GDM1 (cell line): ENCODE data around the gene ARL6IP4.
A peak's percentile ranks its signal among the peaks of the same experiment; 100 is the strongest.
"Not testable (repeated sequence)": the region's sequence is repeated elsewhere in the genome, so short reads cannot be mapped to it uniquely, and the experiment has no call there.

Source experiments
- DNase-seq: peaks from one replicate; lab custom pipeline; 2025; lab: John Stamatoyannopoulos, UW

The ARL6IP4 gene

DNA sequence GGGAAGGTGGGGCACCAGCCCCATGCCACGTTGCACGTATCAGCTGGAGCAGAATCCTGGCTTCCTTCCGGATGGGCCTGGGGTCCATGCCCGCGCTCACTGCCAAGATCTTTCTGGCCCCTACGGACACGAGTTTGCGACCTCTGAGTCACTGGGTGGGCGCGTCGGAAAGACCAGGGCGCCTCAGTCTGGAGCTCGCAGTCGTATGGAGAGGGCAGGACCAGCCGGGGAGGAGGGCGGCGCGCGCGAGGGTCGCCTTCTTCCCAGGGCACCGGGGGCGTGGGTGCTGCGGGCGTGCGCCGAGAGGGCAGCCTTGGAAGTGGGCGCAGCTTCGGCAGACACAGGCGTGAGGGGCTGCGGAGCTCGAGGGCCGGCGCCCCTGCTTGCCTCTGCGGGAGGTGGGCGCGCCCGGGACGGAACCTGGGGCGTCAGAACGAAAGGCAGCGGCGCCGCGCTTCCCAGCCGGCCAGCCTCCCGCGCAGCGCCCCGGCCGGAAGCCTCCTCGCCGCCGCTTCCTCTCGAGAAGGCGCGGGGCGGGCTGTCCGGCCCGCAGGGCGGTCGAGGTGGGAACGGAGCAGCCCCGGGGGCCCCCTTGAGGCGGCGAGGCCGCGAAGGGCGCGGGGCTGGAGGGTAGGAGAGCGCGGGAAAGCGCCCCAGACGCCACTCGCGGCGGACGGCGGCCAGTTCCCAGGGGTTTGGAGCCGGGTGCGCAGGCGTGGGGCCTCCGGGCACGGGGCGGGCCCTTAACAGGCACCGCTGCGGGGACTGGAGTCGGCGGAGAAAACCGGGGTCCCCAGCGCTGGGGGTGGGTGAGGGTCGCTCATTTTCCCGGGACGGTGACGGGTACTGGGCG lies at the start of gene ARL6IP4:
Gene ARL6IP4, plus strand, starts transcription at position 499 of the 853 bp plus-strand sequence. CDS start 459 bp downstream, outside the sequence.
- peak; percentile 64 for DNase-seq

- no peak for DNase-seq
Measured at GRCh38 chr12:122932207-122932606, 48.3 kb upstream of the ARL6IP4 start.

DNA sequence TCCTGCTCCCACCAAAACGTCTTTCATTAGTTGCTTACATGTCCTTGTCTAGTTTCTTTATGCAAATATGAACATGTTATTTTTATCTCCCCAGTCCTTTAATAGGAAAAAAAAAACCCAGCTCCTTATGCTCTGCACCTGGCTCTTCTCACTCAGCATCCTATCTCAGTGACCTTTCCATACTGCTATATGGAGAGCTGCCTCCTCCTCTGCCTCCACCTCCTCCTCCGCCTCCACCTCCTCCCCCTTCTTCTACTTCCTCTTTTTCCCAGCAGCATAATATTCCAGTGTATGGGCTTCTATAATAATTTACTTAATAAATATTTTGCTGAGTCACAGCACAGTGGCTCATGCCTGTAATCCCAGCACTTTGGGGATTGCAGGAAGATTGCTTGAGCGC lies 45.8 kb upstream of the ARL6IP4 start:
- DNase-seq = no peak

DNA sequence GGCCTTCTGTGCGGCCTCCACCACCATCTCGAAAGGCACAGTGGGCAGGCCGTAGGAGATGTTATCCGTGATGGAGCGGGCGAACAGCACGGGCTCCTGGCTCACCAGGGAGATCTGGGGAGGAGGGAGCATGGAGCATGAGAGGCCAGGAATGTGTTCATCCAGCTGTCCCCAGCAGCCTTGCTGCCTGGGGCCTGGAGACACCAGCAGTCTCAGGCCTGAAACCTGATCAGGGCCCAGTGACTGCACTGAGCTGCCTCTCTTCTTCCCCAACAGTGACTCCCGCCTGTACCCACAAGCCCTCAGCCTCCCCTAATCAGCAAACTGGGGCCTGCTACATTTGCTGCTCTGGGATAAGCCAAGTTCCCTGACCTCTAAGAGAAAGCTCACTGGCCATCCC lies 45.2 kb upstream of the ARL6IP4 start:
- DNase-seq = no peak

GRCh38 chr12:122937622-122938091 lies 42.8 kb upstream of the ARL6IP4 start:
- no peak for DNase-seq

GRCh38 chr12:122939125-122939524 lies 41.4 kb upstream of the ARL6IP4 start:
- DNase-seq = no peak

- not testable (repeated sequence) for DNase-seq
Measured at GRCh38 chr12:122941351-122941750, 39.1 kb upstream of the ARL6IP4 start.

- no peak for DNase-seq
Measured at GRCh38 chr12:122942637-122943036, 37.8 kb upstream of the ARL6IP4 start.

GRCh38 chr12:122943196-122943595 lies 37.3 kb upstream of the ARL6IP4 start:
- no peak for DNase-seq

- no peak for DNase-seq
Measured at GRCh38 chr12:122944605-122945592, 35.6 kb upstream of the ARL6IP4 start.

DNA sequence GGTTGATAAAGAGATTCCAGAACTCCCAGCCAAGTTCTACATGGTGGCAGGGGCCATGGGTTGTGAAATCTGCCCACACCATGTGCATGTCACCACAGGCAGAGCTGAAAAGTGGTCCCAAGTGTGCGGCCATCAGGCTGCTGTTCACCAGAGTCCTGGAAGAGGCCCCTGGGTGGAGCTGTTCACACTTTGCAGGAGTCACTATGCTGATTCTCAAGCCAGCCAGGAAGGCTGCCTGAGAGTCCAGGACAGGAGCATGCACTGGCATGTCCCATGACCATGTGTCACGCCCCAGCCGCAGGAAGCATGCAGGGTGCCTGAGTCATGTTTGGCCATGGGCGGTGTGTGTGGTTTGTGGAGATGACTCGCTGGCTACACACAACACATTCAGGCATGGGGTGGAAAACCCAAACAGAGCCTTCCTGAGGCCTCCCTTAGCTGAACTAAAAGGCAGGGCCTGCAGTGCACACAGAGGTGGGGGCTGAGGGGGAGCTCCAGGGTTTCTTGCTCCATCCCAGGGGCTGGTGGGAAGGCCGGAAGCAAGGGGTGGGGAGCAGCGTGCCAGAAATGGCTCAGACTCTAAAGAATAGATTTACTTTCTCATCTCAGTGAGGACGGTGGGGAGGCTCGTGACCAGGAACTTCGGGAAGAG lies 33.7 kb upstream of the ARL6IP4 start:
- peak; percentile 95 for DNase-seq

GRCh38 chr12:122947352-122947792 lies 33.1 kb upstream of the ARL6IP4 start:
- peak; percentile 6 for DNase-seq

- DNase-seq = no peak
Measured at GRCh38 chr12:122948605-122949004, 31.9 kb upstream of the ARL6IP4 start.

- DNase-seq = no peak
Measured at GRCh38 chr12:122949405-122949804, 31.1 kb upstream of the ARL6IP4 start.

DNA sequence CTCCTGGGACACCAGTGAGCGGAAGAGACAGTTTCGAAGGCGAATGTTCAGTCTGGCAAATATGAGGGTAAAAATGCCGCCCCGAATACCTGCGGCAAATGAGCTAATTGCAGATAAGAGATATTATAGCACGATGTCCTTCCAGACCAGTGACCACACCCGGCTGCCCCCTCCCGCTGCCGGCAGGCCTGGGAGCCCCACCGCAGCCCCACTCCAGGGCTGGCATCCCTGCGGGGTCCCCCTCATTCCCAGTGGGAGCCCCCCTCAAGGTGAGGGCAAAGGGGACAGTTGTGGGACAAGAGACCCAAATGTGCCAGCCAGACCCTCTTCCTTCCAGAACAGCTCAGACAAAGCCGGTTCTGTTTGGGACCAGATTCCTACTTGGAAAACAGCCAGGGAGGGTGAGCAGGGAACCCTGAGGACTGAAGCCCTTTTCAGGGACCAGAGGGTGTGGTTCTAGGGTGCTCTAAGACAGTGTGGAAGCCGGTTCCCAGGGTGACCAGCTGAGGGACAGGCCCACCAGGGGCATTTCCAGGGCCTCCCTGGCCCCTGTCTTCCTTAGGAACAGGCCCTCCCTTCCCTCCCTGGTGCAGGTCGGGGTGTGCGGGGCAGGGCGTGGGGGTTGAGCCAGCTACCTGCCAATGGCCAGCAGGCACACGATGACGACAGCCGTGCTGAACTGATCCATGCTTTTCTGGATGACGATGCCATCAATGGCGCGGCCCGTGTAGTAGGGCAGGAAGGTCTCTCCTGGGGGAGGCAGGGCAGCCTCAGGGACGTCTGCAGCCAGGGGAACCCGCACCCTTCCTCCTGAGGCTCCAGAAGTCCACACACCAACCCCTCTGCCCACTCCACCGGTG lies 30.4 kb upstream of the ARL6IP4 start:
- DNase-seq = no peak

DNA sequence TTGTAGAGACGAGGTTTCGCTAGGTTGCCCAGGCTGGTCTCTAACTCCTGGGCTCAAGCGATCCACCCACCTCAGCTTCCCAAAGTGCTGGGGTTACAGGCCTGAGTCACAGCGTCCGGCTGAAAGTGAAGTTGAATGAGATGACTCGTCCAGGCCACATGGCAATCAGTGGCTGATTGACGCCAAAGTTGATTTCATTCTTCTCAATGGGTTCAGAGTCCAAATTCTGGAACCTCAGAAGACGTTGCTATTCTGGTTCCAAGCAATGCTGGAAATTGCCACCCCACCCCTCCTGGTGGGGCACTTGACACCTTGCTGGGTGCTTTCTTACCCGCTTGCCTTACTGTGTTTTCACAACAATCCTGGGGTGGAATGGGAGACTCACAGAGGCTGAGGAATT lies 29.1 kb upstream of the ARL6IP4 start:
- DNase-seq = no peak

DNA sequence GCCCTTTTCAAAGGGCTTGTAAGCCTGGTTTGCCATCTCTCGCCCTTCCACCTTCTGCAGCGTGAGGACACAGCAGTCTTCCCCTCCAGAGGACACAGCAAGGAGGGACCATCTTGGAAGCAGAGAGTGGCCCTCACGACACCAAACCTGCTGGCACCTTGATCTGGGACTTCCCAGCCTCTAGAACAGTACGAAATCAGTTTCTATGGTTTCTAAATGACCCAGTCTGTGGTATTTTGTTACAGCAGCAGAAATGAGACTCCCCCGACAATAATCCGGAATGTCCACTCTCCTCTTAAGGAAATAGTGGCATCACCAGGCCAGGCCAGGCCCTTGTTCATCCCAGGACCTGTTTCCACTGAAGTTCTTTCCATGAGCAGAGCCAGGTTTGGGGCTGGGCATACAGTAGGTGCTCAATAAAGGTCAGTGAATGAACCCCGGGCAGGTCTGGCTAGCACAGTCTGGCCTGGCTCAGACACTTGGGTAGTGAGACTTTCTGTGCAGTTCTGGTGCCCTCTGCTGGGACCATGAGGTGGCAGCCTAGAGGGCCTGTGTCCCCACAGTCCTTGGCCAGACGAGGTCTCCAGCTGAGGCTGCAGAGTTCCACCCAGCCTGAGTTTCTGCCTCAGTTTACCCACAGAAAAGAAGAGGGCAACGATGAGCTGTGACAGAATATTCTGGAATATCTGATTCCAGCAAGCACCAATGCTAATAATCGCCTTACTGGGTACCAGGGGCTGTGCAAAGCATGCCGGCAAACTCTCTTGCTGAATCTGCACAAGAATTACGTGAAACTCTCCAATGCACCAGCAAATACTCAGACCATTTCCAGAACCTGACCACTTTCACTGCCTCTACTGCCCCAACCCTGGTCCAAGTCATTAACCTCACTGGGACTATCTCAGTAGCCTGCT lies 28.2 kb upstream of the ARL6IP4 start:
- peak; percentile 53 for DNase-seq

- no peak for DNase-seq
Measured at GRCh38 chr12:122955156-122955555, 25.3 kb upstream of the ARL6IP4 start.

DNA sequence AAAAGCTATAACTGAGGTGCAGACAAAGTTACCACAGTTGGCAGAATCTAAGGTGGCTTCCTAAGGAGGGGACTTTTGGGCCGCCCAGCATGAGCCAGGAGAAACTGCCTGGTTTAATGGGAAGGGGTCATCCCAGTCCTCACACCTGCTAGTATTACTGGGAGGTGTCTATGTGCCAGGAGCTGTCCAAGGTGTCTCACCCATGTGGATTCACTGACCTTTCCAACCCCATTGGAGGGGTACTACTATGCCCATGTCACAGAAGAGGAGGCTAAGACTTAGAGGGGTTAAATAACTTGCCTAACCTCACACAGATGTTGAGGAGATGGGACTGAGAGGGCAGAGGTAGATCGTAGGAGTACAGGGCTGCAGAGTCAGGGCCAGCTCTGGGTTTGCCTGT lies 24.4 kb upstream of the ARL6IP4 start:
- DNase-seq = no peak
